B cell (primary cell): ENCODE results near the gene DIPK1B. TPM values are rescaled to one million over a fixed set of nuclear protein-coding genes. Genes with fewer than 3 reads are reported as not detected.

Source experiments
- ATAC-seq: fragments of 200-7000 bp; cut with Tn5 transposase; one replicate; pipeline ENCODE4 v1.10.0; 2021; ENCODE audit warnings: low read depth, mild to moderate bottlenecking, moderate number of reproducible peaks, moderate library complexity
- CTCF ChIA-PET: fragments of 350-600 bp; sonication (Branson Sonifier 250); formaldehyde crosslinking; loops from one replicate; lab custom pipeline; 2021; ENCODE audit warnings: antibody characterized with exemption, inconsistent platforms; lab: Charles Lee
- POLR2A ChIA-PET: fragments of 350-600 bp; sonication (Branson Sonifier 250); formaldehyde crosslinking; loops from one replicate; lab custom pipeline; 2021; ENCODE audit warnings: antibody characterized with exemption; lab: Charles Lee
- DNase-seq: peaks from one replicate; pipeline ENCODE4 v3.0.0; 2013
- H2AFZ ChIP-seq: 2 replicates; pipeline ENCODE4 v1.6.1; 2012; ENCODE audit warnings: mild to moderate bottlenecking, low read depth, low read length; ENCODE audit not compliant: insufficient read depth, poor library complexity, severe bottlenecking
- H3K27ac ChIP-seq, 2 donors: 1 replicate in 1 of 2; 2 replicates in 1 of 2; pipeline ENCODE4 v1.5.1; 2012 to 2013; ENCODE audit warnings: low read length in 2 of 2, mild to moderate bottlenecking in 2 of 2, moderate library complexity in 1 of 2
- H3K27me3 ChIP-seq, 4 experiments: fragments of 200-600 bp in 1 of 4; sonication (generic) in 1 of 4; replicated peaks in 1 of 4; 1 replicate in 2 of 4; 2 replicates in 2 of 4; pipeline versions ENCODE4 v1.6.1 to v1.7.0; 2013 to 2016; ENCODE audit warnings: low read length in 3 of 4, mild to moderate bottlenecking in 2 of 4, mixed read lengths in 1 of 4, moderate library complexity in 1 of 4; ENCODE audit not compliant: insufficient read depth in 4 of 4, control insufficient read depth in 3 of 4; ENCODE audit errors: control extremely low read depth in 1 of 4
- H3K36me3 ChIP-seq, 2 experiments: replicated peaks in 1 of 2; 1 replicate in 1 of 2; 2 replicates in 1 of 2; pipeline versions ENCODE4 v1.6.1 to v1.7.1; 2013; ENCODE audit warnings: low read length in 1 of 2; ENCODE audit not compliant: insufficient read depth in 2 of 2, control insufficient read depth in 1 of 2; ENCODE audit errors: control extremely low read depth in 1 of 2, extremely low read depth in 1 of 2
- H3K4me1 ChIP-seq, 2 donors: fragments of 200-600 bp in 1 of 2; sonication (generic) in 1 of 2; 1 replicate in 1 of 2; 2 replicates in 1 of 2; pipeline versions ENCODE4 v1.5.1 to v1.6.1; 2013 to 2017; ENCODE audit warnings: low read length in 2 of 2; ENCODE audit not compliant: control insufficient read depth in 2 of 2, insufficient read depth in 2 of 2
- H3K4me2 ChIP-seq: replicated peaks from 2 replicates; pipeline ENCODE3; 2012; ENCODE audit warnings: mild to moderate bottlenecking, low read depth, low read length; ENCODE audit not compliant: poor library complexity, severe bottlenecking
- H3K4me3 ChIP-seq, 5 experiments: fragments of 200-600 bp in 1 of 5; sonication (generic) in 1 of 5; 1 replicate in 3 of 5; 2 replicates in 2 of 5; pipeline versions ENCODE4 v1.5.1 to v1.7.0; 2011 to 2016; ENCODE audit warnings: low read length in 4 of 5, mild to moderate bottlenecking in 4 of 5, low read depth in 2 of 5, control low read depth in 1 of 5, moderate library complexity in 1 of 5; ENCODE audit not compliant: insufficient read depth in 1 of 5; ENCODE audit errors: control extremely low read depth in 1 of 5, extremely low read depth in 1 of 5
- H3K79me2 ChIP-seq: fragments of 200-600 bp; sonication (generic); one replicate; pipeline ENCODE4 v1.6.0; 2016; ENCODE audit warnings: low read length; ENCODE audit not compliant: control insufficient read depth, insufficient read depth
- H3K9ac ChIP-seq: fragments of 200-600 bp; sonication (generic); 2 replicates; pipeline ENCODE4 v1.6.1; 2017; ENCODE audit warnings: mild to moderate bottlenecking, low read length, moderate library complexity
- H3K9me3 ChIP-seq, 3 donors: one replicate each; pipeline versions ENCODE4 v1.6.1 to v1.7.1; 2013; ENCODE audit warnings: low read length in 2 of 3; ENCODE audit not compliant: control insufficient read depth in 2 of 3, insufficient read depth in 1 of 3; ENCODE audit errors: control extremely low read depth in 1 of 3
- H4K20me1 ChIP-seq: 2 replicates; pipeline ENCODE4 v1.6.0; 2012; ENCODE audit warnings: mild to moderate bottlenecking, low read length; ENCODE audit not compliant: insufficient read depth, control insufficient read depth, poor library complexity, severe bottlenecking
- H3K27ac Mint-ChIP-seq: one replicate; pipeline ENCODE4 v1.8.0; 2021; ENCODE audit warnings: mixed read lengths
- H3K27me3 Mint-ChIP-seq: one replicate; pipeline ENCODE4 v1.8.0; 2021; ENCODE audit warnings: mixed read lengths
- H3K4me1 Mint-ChIP-seq: one replicate; pipeline ENCODE4 v1.8.0; 2021; ENCODE audit warnings: mixed read lengths
- H3K4me3 Mint-ChIP-seq: one replicate; pipeline ENCODE4 v1.8.0; 2021; ENCODE audit warnings: mixed read lengths
- H3K9me3 Mint-ChIP-seq: one replicate; pipeline ENCODE4 v1.8.0; 2022; ENCODE audit warnings: mixed read lengths; ENCODE audit not compliant: insufficient read depth
- EZH2 ChIP-seq: IDR thresholded peaks from 2 replicates; pipeline ENCODE4 v1.6.1; 2012; ENCODE audit warnings: borderline replicate concordance, low read depth, mild to moderate bottlenecking, moderate library complexity, low read length; ENCODE audit not compliant: insufficient read depth, poor library complexity, severe bottlenecking
- WGBS: methylation state at CpG from one replicate; pipeline ENCODE4 v1.1.5; 2013; ENCODE audit warnings: missing lambda C conversion rate; ENCODE audit not compliant: insufficient coverage; 5-methylcytosine and 5-hydroxymethylcytosine counted together
- intact Hi-C: fragments of 100-400 bp; cut with micrococcal nuclease; formaldehyde crosslinking; loops from one replicate; pipeline ENCODE4 v1.10.0; 2022
- polyA plus RNA-seq: library from polyadenylated mRNA; depleted of rRNA; stranded (reverse); fragments of >200 nt; gene quantifications from 2 replicates; pipeline ENCODE4 v1.2.3, GENCODE V29; 2012
- total RNA-seq, 2 donors: library from RNA; stranded (reverse); fragments of 120-200 nt in 1 of 2; gene quantifications; 1 replicate in 1 of 2; 2 replicates in 1 of 2; pipeline versions ENCODE4 v1.2.3 to v1.2.4, GENCODE V29; 2013 to 2022
- TF ChIP-seq, protein P1 (sequence below): fragments of 200-600 bp; IDR thresholded peaks from one replicate; pipeline ENCODE4 v1.8.0; 2022; ENCODE audit warnings: antibody characterized with exemption, mild to moderate bottlenecking

The DIPK1B gene
- total and polyA plus RNA-seq, 2 donors (not counting 1 experiment from before 2014, with no cell fraction given) = 9.6 TPM

DNA sequence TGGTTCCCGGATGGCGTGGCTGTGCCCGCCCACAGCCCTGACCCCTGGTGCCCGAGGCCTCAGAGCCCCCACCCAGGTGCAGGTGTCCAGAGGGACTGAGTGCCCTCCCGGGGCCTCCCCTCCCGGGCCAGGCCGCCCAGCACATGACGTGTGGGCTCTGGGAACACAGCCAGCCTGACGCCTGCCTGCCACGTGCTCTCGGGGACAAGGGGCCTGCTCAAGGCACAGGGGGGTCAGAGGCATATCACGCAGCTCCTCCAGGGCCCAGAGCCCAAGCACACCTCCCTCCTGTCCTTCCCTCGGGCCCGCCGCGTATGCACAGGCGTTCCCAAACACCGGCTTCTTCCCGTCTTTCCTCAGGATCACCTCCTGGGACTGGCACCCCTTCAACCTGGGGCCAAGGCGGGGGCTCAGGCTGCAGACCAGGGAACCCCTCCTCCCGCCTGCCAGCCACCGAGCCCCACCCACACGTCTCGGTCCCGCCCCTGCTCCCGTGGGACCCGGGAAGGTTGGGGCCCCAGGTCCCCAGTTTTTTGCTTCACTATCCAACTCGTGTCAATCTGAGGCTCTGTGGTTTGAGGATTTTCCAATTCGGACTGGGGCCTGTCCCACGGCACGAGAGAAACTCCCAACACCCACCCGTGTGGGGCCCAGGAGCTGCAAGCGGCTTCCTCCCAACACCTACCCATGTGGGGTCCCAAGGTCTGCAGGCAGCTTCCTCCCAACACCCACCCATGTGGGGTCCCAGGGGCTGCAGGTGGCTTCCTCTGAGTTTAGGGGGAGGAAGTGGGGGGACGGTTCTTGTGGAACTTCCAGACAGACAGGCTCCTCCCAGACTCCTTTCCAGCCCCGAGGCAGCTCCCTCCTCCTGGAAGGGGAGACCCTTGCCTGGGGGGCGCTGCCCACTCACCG, 28.9 kb downstream of the DIPK1B start:
- ATAC-seq = peak; percentile 28
- intact Hi-C loops = loop anchor here (1.0 kb wide), 1 partner anchor 8 kb away; no protein-coding TSS in a partner anchor
- no peaks in the 10 kb centered on the region for H3K27me3 Mint-ChIP-seq
- no peak for DNase-seq
- no peak for TF ChIP-seq EZH2
- TF ChIP-seq, protein P1, sequence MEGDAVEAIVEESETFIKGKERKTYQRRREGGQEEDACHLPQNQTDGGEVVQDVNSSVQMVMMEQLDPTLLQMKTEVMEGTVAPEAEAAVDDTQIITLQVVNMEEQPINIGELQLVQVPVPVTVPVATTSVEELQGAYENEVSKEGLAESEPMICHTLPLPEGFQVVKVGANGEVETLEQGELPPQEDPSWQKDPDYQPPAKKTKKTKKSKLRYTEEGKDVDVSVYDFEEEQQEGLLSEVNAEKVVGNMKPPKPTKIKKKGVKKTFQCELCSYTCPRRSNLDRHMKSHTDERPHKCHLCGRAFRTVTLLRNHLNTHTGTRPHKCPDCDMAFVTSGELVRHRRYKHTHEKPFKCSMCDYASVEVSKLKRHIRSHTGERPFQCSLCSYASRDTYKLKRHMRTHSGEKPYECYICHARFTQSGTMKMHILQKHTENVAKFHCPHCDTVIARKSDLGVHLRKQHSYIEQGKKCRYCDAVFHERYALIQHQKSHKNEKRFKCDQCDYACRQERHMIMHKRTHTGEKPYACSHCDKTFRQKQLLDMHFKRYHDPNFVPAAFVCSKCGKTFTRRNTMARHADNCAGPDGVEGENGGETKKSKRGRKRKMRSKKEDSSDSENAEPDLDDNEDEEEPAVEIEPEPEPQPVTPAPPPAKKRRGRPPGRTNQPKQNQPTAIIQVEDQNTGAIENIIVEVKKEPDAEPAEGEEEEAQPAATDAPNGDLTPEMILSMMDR = no peak
- H3K79me2 ChIP-seq = peaks cover 36% of the 10 kb centered on the region
- peaks cover 32% of the 10 kb centered on the region for H4K20me1 ChIP-seq
- 22% methylated on average over 32 of the region's 37 CpGs for WGBS
- peaks cover 38% of the 10 kb centered on the region for H3K4me1 Mint-ChIP-seq
- ChIA-PET CTCF (interaction anchor here (0.9 to 3.9 kb wide), 7 partner anchors 13 to 255 kb away, joined by 3 to 46 read pairs (median 5); partner anchors contain the start of gene LCN8), POLR2A (interaction anchor here (0.6 to 3.4 kb wide), 8 partner anchors 9 to 59 kb away, joined by 3 to 53 read pairs (median 8); partner anchors contain the start of gene LCN8)
- no peaks in the 10 kb centered on the region for H3K27me3 ChIP-seq
- H3K27ac ChIP-seq = peak overlapping the region; percentile 82 to 83
- no peaks in the 10 kb centered on the region for H3K9me3 Mint-ChIP-seq
- no peaks in the 10 kb centered on the region for H3K9me3 ChIP-seq
- peak overlapping the region; percentile 91 for H3K4me3 Mint-ChIP-seq
- H3K27ac Mint-ChIP-seq = peak overlapping the region; percentile 94
- H3K4me1 ChIP-seq = peaks cover 22 to 41% of the 10 kb centered on the region in 2 donors
- peak overlapping the region; percentile 91 for H3K4me2 ChIP-seq
- peak overlapping the region; percentile 31 to 97 (median 77) for H3K4me3 ChIP-seq
- peak overlapping the region; percentile 94 for H3K9ac ChIP-seq
- H2AFZ ChIP-seq = peak overlapping the region; percentile 80
- peaks cover 0 to 19% of the 10 kb centered on the region in 2 experiments for H3K36me3 ChIP-seq
